ENCODE results near the gene GBX2.

- TF ChIP-seq EZH2 (IDR thresholded peaks at IDR 0.05; ENCODE audit: insufficient read depth, poor library complexity, severe bottlenecking) (no peak), EZH2phosphoT487 (IDR thresholded peaks at IDR 0.05; ENCODE audit: insufficient read depth, low read depth) (no peak)
Observed at GRCh38 chr2:236160366-236161081, 7.7 kb downstream of the GBX2 start.
